Hippocampal formation (tissue), 2 donors: Measurements from ENCODE around the gene ANGPT4.
"Not testable (repeated sequence)": the region's sequence is repeated elsewhere in the genome, so short reads cannot be mapped to it uniquely, and the experiment has no call there.

Source experiments
- DNase-seq, 2 donors: peaks; one replicate each; lab custom pipeline; 2025; lab: John Stamatoyannopoulos, UW

The ANGPT4 gene

DNA sequence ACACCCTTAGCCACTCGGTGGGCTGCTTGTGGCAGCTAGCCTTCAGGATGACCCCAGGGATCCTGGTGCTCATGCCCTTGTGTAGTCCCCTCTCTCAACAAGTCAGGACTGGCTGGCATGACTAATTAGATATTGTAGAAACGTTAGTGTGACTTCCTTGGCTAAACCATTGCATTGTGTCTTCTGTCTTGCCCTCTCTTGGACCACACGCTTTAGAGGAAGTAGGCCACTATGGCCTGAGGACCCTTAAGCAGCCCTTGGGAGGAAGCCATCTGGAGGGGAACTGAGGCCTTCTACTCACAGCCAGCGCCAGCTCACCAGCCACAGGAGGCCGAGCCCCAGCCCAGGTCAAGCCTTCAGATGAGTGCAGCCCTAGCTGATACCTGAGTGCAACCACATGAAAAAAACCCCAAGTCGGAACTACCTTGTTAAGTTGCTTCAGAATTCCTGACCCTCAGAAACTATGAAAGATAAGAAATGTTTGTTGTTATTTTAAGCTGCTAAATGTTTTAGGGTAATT, 10.1 kb downstream of the ANGPT4 start:
- no peak for DNase-seq

GRCh38 chr20:905396-905961, 10.7 kb downstream of the ANGPT4 start:
- DNase-seq = peak in 1 of 2 donors; percentile 38

- no peak for DNase-seq
Measured at GRCh38 chr20:904039-904545, 12.0 kb downstream of the ANGPT4 start.

GRCh38 chr20:897436-897835, 18.7 kb downstream of the ANGPT4 start:
- DNase-seq = not testable (repeated sequence)

- DNase-seq = no peak
Measured at GRCh38 chr20:896501-897025, 19.6 kb downstream of the ANGPT4 start.

- not testable (repeated sequence) for DNase-seq
Measured at GRCh38 chr20:892371-892770, 23.8 kb downstream of the ANGPT4 start.

- no peak for DNase-seq
Measured at GRCh38 chr20:891706-892080, 24.4 kb downstream of the ANGPT4 start.

DNA sequence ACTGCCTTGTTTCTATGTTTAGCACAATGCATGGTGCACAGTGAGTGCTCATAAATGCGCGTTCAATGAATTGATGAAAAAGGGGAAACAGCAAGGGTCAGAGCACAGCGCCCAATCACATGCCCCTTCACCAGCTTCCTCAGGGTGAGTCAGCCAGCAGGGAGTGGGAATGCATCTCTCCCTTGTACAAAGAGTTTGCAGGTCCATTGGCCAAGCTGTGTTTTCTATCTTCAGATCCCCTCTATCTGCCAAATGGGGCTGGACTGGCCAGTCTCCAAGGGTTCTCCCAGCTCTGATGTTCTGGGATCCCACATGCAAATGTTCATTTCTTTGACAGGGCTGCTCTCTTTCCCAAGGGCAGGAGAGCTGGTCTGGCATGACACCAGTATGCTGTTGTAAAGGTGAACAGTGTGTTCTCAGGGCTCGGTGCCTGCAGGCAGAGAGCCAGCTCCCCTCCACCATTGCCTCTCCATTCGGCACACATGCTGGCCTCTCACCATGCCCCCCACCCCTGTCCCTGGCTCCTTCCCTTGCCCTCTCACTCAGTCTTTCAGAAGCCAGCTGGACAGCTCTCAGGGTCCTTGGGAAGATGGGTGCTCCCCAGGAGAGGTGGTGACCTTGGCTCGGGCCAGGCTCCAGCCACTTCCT, 25.0 kb downstream of the ANGPT4 start:
- DNase-seq = peak in 1 of 2 donors; percentile 17

- no peak for DNase-seq
Measured at GRCh38 chr20:890666-891057, 25.5 kb downstream of the ANGPT4 start.

GRCh38 chr20:889932-890463, 26.1 kb downstream of the ANGPT4 start:
- no peak for DNase-seq

DNA sequence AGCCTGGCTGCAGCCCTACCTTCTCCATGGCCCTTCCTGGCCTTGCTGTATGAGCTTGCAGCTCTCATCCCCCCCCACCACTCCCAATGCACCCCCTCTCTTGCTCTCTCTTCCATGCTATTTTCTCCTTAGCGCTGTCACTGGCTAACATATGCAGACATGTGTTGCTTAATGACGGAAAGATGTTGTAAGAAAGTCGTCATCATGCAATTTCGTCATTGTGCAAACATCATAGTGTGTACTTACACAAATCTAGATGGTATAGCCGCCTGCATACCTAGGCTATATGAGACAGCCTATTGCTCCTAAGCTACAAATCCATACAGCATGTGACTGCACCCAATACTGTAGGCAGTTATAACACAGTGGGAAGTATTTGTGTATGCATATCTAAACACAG, 27.0 kb downstream of the ANGPT4 start:
- no peak for DNase-seq

- DNase-seq = no peak
Measured at GRCh38 chr20:888057-888456, 28.1 kb downstream of the ANGPT4 start.

- DNase-seq = no peak
Measured at GRCh38 chr20:887137-887536, 29.0 kb downstream of the ANGPT4 start.

DNA sequence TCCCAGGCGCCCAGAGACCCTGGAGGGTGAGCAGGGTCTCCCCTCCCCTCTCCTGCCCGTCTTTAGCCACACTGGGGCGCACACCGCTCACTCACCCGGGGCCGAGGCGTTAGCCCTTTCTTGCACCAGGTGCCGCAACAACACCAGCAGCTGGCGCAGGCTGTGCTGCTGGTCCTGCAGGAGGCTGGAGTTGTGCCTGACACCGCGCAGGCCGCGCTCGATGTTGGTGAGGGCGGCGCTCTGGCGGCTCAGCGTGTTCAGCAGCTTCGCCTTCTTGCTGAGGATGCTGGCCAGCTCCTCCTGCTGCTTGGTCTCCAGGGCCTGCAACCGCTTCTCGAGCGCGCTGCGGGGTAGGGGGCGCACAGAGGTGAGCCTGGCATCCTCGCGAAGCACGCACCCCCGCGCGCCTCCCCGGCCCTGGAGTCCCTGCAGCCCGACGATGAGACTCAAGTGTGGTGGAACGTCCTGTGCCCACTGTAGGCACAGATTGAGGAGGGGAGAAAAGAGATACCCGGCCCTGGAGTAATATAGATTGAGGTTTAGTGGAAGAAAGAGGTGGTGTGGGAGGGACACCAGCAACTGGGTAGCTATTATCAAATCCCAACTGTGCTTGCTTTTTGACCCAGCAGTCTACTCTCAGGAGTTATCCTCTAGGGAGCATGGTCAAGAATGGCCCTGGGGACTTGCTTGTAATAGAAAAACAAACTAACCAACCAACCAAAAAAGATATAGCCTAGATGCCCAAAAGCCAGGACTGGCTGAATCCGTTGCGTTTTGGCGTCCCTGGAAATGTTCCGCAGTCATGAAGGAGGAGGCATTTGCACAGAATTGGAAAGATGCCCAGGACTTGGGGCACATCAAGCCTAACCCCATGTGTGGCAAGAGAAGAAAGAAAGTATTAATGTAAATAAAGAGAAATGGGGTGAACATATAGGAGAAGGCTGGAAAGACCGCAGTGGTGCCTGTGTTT, 30.9 kb downstream of the ANGPT4 start:
- no peak for DNase-seq

GRCh38 chr20:881783-882144, 34.4 kb downstream of the ANGPT4 start:
- no peak for DNase-seq

- no peak for DNase-seq
Measured at GRCh38 chr20:881051-881782, 34.9 kb downstream of the ANGPT4 start.

DNA sequence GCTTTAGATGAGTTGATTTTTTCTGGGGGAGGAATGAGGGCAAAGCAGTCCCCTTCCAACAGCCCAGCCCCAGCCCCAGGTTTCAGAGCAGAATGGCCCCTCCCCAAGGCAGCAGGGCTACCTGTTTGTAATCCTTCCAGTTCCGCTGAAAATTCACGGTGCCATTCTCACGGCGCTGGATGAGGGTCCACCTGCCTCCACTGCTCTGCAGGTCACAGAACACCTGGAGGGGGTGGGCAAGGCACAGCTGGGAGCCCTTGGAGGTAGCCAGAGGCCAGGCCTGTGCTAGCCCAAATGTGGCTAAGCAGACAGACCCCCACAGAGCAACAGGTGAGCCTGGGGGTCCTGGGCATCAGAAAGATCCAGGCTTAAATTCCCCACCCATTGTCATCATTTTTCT, 36.5 kb downstream of the ANGPT4 start:
- DNase-seq = no peak

- no peak for DNase-seq
Measured at GRCh38 chr20:878511-879307, 37.4 kb downstream of the ANGPT4 start.

- no peak for DNase-seq
Measured at GRCh38 chr20:877814-878213, 38.3 kb downstream of the ANGPT4 start.

GRCh38 chr20:875115-875514, 41.0 kb downstream of the ANGPT4 start:
- no peak for DNase-seq
